Kidney epithelial cell (primary cell): ENCODE data around the gene PHLPP1. TPM values are rescaled to one million over a fixed set of nuclear protein-coding genes. Genes with fewer than 3 reads are reported as not detected.

Experiments used
- DNase-seq: peaks from one replicate; pipeline ENCODE4 v3.0.0-alpha.2; 2010; ENCODE audit warnings: low read depth
- H3K27me3 ChIP-seq: 2 replicates; pipeline ENCODE4 v1.6.0; 2011; ENCODE audit warnings: low read length; ENCODE audit not compliant: control insufficient read depth, insufficient read depth
- H3K36me3 ChIP-seq: 2 replicates; pipeline ENCODE4 v1.5.1; 2011; ENCODE audit warnings: low read length; ENCODE audit not compliant: control insufficient read depth, insufficient read depth
- H3K4me3 ChIP-seq: 2 replicates; pipeline ENCODE4 v1.5.1; 2011; ENCODE audit warnings: low read depth, mild to moderate bottlenecking, control low read depth, low read length
- CTCF ChIP-seq: IDR thresholded peaks from 2 replicates; pipeline ENCODE4 v1.5.1; 2011; ENCODE audit warnings: mild to moderate bottlenecking, moderate library complexity, low read length, control low read depth, inconsistent platforms; ENCODE audit not compliant: insufficient read depth, poor library complexity, severe bottlenecking
- total RNA-seq: library from RNA; depleted of rRNA; stranded (reverse); fragments of >200 nt; gene quantifications from 2 replicates; pipeline ENCODE4 v1.2.3, GENCODE V29; 2015

The PHLPP1 gene
- total RNA-seq, 1 donor from 2014 or later: 4.4 TPM

GRCh38 chr18:62827397-62827796 lies 112.1 kb downstream of the PHLPP1 start:
- no peak for DNase-seq
- no peak overlapping the region for H3K4me3 ChIP-seq
- H3K36me3 ChIP-seq: no peaks in the 10 kb centered on the region
- no peak for TF ChIP-seq CTCF
- no peaks in the 10 kb centered on the region for H3K27me3 ChIP-seq

DNA sequence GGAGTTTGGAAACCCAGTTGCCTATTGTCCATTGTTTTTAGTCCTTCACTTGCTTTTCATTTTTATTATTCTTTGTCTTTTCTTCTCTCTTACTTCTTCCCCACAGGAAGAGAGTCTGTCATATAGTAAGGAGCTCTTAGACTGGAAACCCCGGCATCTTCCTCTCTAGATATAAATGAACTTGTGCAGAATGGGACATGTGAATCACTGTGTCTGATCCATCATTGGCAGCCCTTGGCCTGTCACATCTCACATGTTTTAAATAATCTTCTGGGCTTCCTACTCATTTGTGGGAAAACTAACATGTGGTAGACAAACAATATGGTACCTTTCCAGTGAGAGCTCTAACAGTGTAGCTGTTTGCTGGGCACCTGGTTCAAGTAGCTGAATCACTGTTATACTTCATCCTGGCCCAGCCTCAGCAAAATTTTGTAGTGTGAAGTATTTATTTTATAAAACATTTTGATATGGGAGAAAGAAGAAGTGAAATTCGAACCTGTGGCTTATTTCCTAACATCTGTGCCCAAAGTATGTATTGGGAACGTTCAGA lies 112.8 kb downstream of the PHLPP1 start:
- no peaks in the 10 kb centered on the region for H3K27me3 ChIP-seq
- no peak for DNase-seq
- TF ChIP-seq CTCF: no peak
- H3K36me3 ChIP-seq: no peaks in the 10 kb centered on the region
- H3K4me3 ChIP-seq: no peak overlapping the region

- Histone ChIP-seq H3K4me3 (no peak overlapping the region), H3K27me3 (no peaks in the 10 kb centered on the region), H3K36me3 (no peaks in the 10 kb centered on the region)
- TF ChIP-seq CTCF: no peak
- no peak for DNase-seq
Measured at GRCh38 chr18:62828852-62829251, 113.5 kb downstream of the PHLPP1 start.

DNA sequence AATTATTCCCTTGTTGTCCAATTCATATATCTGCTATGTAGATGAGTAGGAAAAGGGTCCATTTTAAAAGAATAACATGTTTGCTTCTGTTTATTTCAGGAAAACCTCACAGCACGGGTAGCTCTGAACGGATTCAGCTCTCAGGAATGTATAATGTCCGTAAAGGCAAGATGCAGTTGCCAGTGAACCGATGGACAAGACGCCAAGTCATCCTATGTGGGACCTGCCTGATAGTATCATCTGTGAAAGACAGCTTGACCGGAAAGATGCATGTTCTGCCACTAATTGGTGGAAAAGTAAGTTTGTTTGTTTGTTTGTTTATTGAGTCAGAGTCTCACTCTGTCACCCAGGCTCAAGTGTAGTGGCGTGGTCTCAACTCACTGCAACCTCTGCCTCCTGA lies 114.6 kb downstream of the PHLPP1 start:
- TF ChIP-seq CTCF: no peak
- Histone ChIP-seq H3K27me3 (no peaks in the 10 kb centered on the region), H3K4me3 (no peak overlapping the region), H3K36me3 (no peaks in the 10 kb centered on the region)
- no peak for DNase-seq

DNA sequence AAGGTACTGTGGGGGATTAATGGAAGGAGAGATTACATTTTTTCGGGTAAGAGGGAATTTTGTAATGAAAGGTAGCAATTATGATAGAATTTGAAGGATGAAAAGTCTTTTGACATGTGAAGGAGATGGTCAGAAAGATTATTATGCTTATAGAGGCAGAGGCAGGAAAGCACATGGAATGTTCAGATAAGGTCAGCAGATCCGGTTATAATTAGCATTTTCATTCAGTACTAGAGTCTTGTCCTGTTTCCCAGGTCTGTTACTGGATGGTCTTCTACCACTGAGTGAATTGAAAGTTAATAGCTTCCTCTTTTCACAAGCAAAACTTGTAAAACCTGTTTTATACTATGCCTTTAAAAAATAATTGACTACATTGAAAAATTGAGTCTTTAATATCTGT lies 116.9 kb downstream of the PHLPP1 start:
- no peak for TF ChIP-seq CTCF
- H3K27me3 ChIP-seq: no peaks in the 10 kb centered on the region
- H3K36me3 ChIP-seq: no peaks in the 10 kb centered on the region
- no peak overlapping the region for H3K4me3 ChIP-seq
- DNase-seq: no peak

- H3K27me3 ChIP-seq: no peaks in the 10 kb centered on the region
- H3K36me3 ChIP-seq: no peaks in the 10 kb centered on the region
- H3K4me3 ChIP-seq: no peak overlapping the region
- no peak for DNase-seq
- no peak for TF ChIP-seq CTCF
Measured at GRCh38 chr18:62833494-62833893, 118.2 kb downstream of the PHLPP1 start.
